SK-N-SH (cell line): ENCODE results near the gene ZNF526. TPM values are rescaled to one million over a fixed set of nuclear protein-coding genes. Genes with fewer than 3 reads are reported as not detected.

Source experiments
- CTCF ChIA-PET: fragments of 300-600, 350-600 bp; formaldehyde crosslinking; extraction: SDS; loops from one replicate; lab custom pipeline; 2021; lab: Yijun Ruan, JAX
- POLR2A ChIA-PET: fragments of 350-600 bp; sonication (Branson Sonifier 250); formaldehyde crosslinking; extraction: SDS; loops from one replicate; lab custom pipeline; 2020; ENCODE audit warnings: antibody characterized with exemption, inconsistent platforms; lab: Yijun Ruan, JAX
- DNase-seq: peaks from one replicate; pipeline ENCODE4 v3.0.0; 2012
- H2AFZ ChIP-seq: fragments of 200-600 bp; sonication (generic); 2 replicates; pipeline ENCODE4 v1.8.1; 2016; ENCODE audit warnings: antibody characterized with exemption, mild to moderate bottlenecking, low read depth
- H3F3A ChIP-seq: fragments of 200-600 bp; sonication (generic); replicated peaks from 2 replicates; pipeline ENCODE3; 2016; ENCODE audit warnings: antibody characterized with exemption, mild to moderate bottlenecking; ENCODE audit not compliant: insufficient read depth
- H3K27ac ChIP-seq, 2 experiments: fragments of 200-500 bp in 1 of 2; fragments of 200-600 bp in 1 of 2; sonication (Bioruptor generic) in 1 of 2; sonication (generic), shearing (Covaris generic) in 1 of 2; 2 replicates each; pipeline versions ENCODE4 v1.5.1 to v1.6.1; 2014 to 2016; ENCODE audit warnings: low read depth in 2 of 2, inconsistent platforms in 1 of 2, low read length in 1 of 2, mild to moderate bottlenecking in 1 of 2, mixed read lengths in 1 of 2
- H3K27me3 ChIP-seq: fragments of 200-600 bp; sonication (generic), shearing (Covaris generic); 2 replicates; pipeline ENCODE4 v1.6.1; 2016; ENCODE audit warnings: mixed run types; ENCODE audit not compliant: insufficient read depth
- H3K36me3 ChIP-seq, 2 experiments: fragments of 200-500 bp in 1 of 2; fragments of 200-600 bp in 1 of 2; sonication (Bioruptor generic) in 1 of 2; sonication (generic) in 1 of 2; replicated peaks in 1 of 2; 2 replicates each; pipeline versions ENCODE3 to v1.5.1; 2014 to 2016; ENCODE audit warnings: low read length in 1 of 2, mild to moderate bottlenecking in 1 of 2; ENCODE audit not compliant: insufficient read depth in 2 of 2, control insufficient read depth in 1 of 2
- H3K4me1 ChIP-seq, 2 experiments: fragments of 200-500 bp in 1 of 2; fragments of 200-600 bp in 1 of 2; sonication (Bioruptor generic) in 1 of 2; sonication (generic), shearing (Covaris generic) in 1 of 2; 2 replicates each; pipeline versions ENCODE4 v1.5.1 to v1.6.1; 2014 to 2016; ENCODE audit warnings: low read depth in 1 of 2, low read length in 1 of 2, mixed run types in 1 of 2; ENCODE audit not compliant: insufficient read depth in 2 of 2, control insufficient read depth in 1 of 2
- H3K4me2 ChIP-seq: fragments of 200-600 bp; sonication (generic), shearing (Covaris generic); 2 replicates; pipeline ENCODE4 v1.6.1; 2017; ENCODE audit warnings: mixed run types
- H3K4me3 ChIP-seq, 2 experiments: fragments of 200-500 bp in 1 of 2; fragments of 200-600 bp in 1 of 2; sonication (Bioruptor generic) in 1 of 2; sonication (generic), shearing (Covaris generic) in 1 of 2; 2 replicates each; pipeline versions ENCODE4 v1.5.1 to v1.8.1; 2014 to 2016; ENCODE audit warnings: low read depth in 2 of 2, inconsistent platforms in 1 of 2, low read length in 1 of 2, mild to moderate bottlenecking in 1 of 2, mixed read lengths in 1 of 2, moderate library complexity in 1 of 2
- H3K79me2 ChIP-seq: fragments of 200-600 bp; sonication (generic); 2 replicates; pipeline ENCODE4 v1.8.1; 2017; ENCODE audit warnings: mild to moderate bottlenecking; ENCODE audit not compliant: insufficient read depth
- H3K9ac ChIP-seq: fragments of 200-600 bp; sonication (generic); 2 replicates; pipeline ENCODE4 v1.6.1; 2017; ENCODE audit warnings: mixed run types
- H3K9me2 ChIP-seq: fragments of 200-600 bp; sonication (generic); 2 replicates; pipeline ENCODE4 v1.6.1; 2017; ENCODE audit warnings: mixed run types
- H3K9me3 ChIP-seq: fragments of 200-600 bp; sonication (generic); 2 replicates; pipeline ENCODE4 v1.6.1; 2017; ENCODE audit warnings: mixed run types, mild to moderate bottlenecking, moderate library complexity
- H4K20me1 ChIP-seq: fragments of 200-600 bp; sonication (generic); 2 replicates; pipeline ENCODE4 v1.6.1; 2017; ENCODE audit warnings: mild to moderate bottlenecking, mixed run types; ENCODE audit not compliant: insufficient read depth
- CTCF ChIP-seq: fragments of 200-600 bp; sonication (generic); IDR thresholded peaks from 2 replicates; pipeline ENCODE4 v1.6.1; 2017; ENCODE audit warnings: antibody characterized with exemption, mild to moderate bottlenecking, moderate library complexity
- ELF1 ChIP-seq: IDR thresholded peaks from 2 replicates; pipeline ENCODE4 v1.4.0; 2012
- EP300 ChIP-seq, 2 experiments: IDR thresholded peaks; 2 replicates each; pipeline versions ENCODE4 v1.4.0 to v1.6.1; 2012; ENCODE audit warnings: borderline replicate concordance in 1 of 2, low read depth in 1 of 2, low read length in 1 of 2
- FOSL2 ChIP-seq: IDR thresholded peaks from 2 replicates; pipeline ENCODE4 v1.4.0; 2012; ENCODE audit warnings: low read depth, mild to moderate bottlenecking, moderate library complexity, borderline replicate concordance
- FOXJ3 ChIP-seq: sonication (generic); formaldehyde crosslinking; IDR thresholded peaks from 2 replicates; pipeline ENCODE4 v1.5.1; 2020; ENCODE audit warnings: mild to moderate bottlenecking, missing genetic modification reagents
- FOXM1 ChIP-seq: IDR thresholded peaks from 2 replicates; pipeline ENCODE4 v1.4.0; 2012; ENCODE audit warnings: low read depth, mild to moderate bottlenecking
- GABPA ChIP-seq: IDR thresholded peaks from 2 replicates; pipeline ENCODE4 v1.4.0; 2012; ENCODE audit warnings: low read depth, mild to moderate bottlenecking
- GATA2 ChIP-seq: sonication (generic); formaldehyde crosslinking; IDR thresholded peaks from 2 replicates; pipeline ENCODE4 v1.5.0; 2020; ENCODE audit warnings: mild to moderate bottlenecking, missing genetic modification reagents
- JUND ChIP-seq: IDR thresholded peaks from 2 replicates; pipeline ENCODE4 v1.4.0; 2012
- MEF2A ChIP-seq: IDR thresholded peaks from 2 replicates; pipeline ENCODE4 v1.4.0; 2012; ENCODE audit warnings: low read depth, borderline replicate concordance
- NFIC ChIP-seq: IDR thresholded peaks from 2 replicates; pipeline ENCODE4 v1.4.0; 2012; ENCODE audit warnings: borderline replicate concordance
- NRF1 ChIP-seq: IDR thresholded peaks from 2 replicates; pipeline ENCODE4 v1.6.1; 2012; ENCODE audit warnings: low read depth, mild to moderate bottlenecking, low read length
- PBX3 ChIP-seq: IDR thresholded peaks from 2 replicates; pipeline ENCODE4; 2012
- POLR2AphosphoS5 ChIP-seq: IDR thresholded peaks from 2 replicates; pipeline ENCODE4 v1.6.1; 2012; ENCODE audit warnings: low read depth, low read length
- RCOR1 ChIP-seq: fragments of 150-350 bp; IDR thresholded peaks from 2 replicates; pipeline ENCODE4 v1.6.1; 2017; ENCODE audit warnings: antibody characterized with exemption, low read length
- SIN3A ChIP-seq: IDR thresholded peaks from 2 replicates; pipeline ENCODE4 v1.6.1; 2012; ENCODE audit warnings: low read depth, mild to moderate bottlenecking, low read length, moderate library complexity, borderline replicate concordance
- SMC3 ChIP-seq: IDR thresholded peaks from 2 replicates; pipeline ENCODE4 v1.6.1; 2012; ENCODE audit warnings: low read depth, low read length, improper control_type of control experiment
- TEAD4 ChIP-seq: IDR thresholded peaks from 2 replicates; pipeline ENCODE4 v1.4.0; 2012; ENCODE audit warnings: mild to moderate bottlenecking, borderline replicate concordance; ENCODE audit not compliant: insufficient read depth
- YY1 ChIP-seq: IDR thresholded peaks from 2 replicates; pipeline ENCODE4 v1.4.0; 2012; ENCODE audit warnings: low read depth, mild to moderate bottlenecking
- WGBS: methylation state at CpG from one replicate; pipeline ENCODE4 v1.1.6; 2017; ENCODE audit warnings: low lambda C conversion rate; 5-methylcytosine and 5-hydroxymethylcytosine counted together
- polyA plus RNA-seq, 3 experiments: library from polyadenylated mRNA; depleted of rRNA; stranded (reverse); fragments of >200 nt; gene quantifications; 2 replicates each; pipeline ENCODE4 v1.2.3, GENCODE V29; 2012
- TF ChIP-seq, protein P1 (sequence below): IDR thresholded peaks from 2 replicates; pipeline ENCODE4 v1.4.0; 2012; ENCODE audit warnings: low read depth, borderline replicate concordance

Gene ZNF526
- polyA plus RNA-seq, 1 of the 3 experiments (the other 2 are of a cell fraction), result 3.5 TPM

DNA sequence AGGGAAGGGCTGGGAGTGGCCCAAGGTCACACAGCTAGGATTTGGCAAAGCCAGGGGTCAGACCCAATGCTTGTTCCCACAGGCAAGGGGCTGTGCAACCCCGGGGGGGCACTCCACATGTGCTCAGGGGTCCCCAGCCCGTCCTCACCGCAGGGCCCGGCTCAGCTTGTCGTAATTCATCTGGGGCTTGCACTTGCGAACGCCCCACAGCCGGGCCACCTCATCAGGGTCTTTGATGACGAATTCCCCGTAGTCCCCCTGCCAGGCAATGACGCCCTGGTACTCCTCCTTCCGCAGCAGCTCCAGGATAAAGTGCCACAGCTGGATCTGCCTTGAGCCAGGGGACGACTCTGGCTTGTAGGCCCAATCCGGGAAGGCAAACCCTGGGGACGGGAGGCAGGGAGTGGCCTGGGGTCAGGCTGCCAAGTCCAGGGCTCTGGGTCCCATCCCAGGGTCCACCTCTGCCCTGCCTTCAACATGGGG lies 30.1 kb downstream of the ZNF526 start:
- POLR2A ChIA-PET, result no interaction called here
- Histone ChIP-seq H3K4me2 (peak overlapping the region; percentile 98), H3K4me3 (no peak overlapping the region; a peak in 1 of 4 replicates), H3F3A (peaks cover 42% of the 10 kb centered on the region), H3K79me2 (peaks cover 72% of the 10 kb centered on the region), H3K9ac (peak overlapping the region; percentile 57; the same call in 1 of the 2 replicates), H3K36me3 (peaks cover 10 to 23% of the 10 kb centered on the region in 2 experiments), H3K27ac (peak overlapping the region; percentile 78 to 83), H3K9me3 (no peaks in the 10 kb centered on the region), H4K20me1 (peaks cover 69% of the 10 kb centered on the region), H3K9me2 (no peaks in the 10 kb centered on the region), H2AFZ (no peak overlapping the region), H3K4me1 (peaks cover 30 to 42% of the 10 kb centered on the region in 2 experiments), H3K27me3 (no peaks in the 10 kb centered on the region)
- no peak for DNase-seq
- CTCF ChIA-PET, result interaction anchor here (1.4 to 14.8 kb wide), 2 partner anchors 30 to 45 kb away, joined by 3 to 205 read pairs; no protein-coding TSS in a partner anchor
- TF ChIP-seq GABPA, result no peak
- TF ChIP-seq JUND, result no peak
- TF ChIP-seq ELF1, result no peak
- TF ChIP-seq PBX3, result no peak
- TF ChIP-seq CTCF, result no peak
- TF ChIP-seq POLR2AphosphoS5, result no peak
- no peak for TF ChIP-seq TEAD4
- no peak for TF ChIP-seq FOXM1
- TF ChIP-seq, protein P1, sequence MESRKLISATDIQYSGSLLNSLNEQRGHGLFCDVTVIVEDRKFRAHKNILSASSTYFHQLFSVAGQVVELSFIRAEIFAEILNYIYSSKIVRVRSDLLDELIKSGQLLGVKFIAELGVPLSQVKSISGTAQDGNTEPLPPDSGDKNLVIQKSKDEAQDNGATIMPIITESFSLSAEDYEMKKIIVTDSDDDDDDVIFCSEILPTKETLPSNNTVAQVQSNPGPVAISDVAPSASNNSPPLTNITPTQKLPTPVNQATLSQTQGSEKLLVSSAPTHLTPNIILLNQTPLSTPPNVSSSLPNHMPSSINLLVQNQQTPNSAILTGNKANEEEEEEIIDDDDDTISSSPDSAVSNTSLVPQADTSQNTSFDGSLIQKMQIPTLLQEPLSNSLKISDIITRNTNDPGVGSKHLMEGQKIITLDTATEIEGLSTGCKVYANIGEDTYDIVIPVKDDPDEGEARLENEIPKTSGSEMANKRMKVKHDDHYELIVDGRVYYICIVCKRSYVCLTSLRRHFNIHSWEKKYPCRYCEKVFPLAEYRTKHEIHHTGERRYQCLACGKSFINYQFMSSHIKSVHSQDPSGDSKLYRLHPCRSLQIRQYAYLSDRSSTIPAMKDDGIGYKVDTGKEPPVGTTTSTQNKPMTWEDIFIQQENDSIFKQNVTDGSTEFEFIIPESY, result no peak
- TF ChIP-seq NRF1, result no peak
- no peak for TF ChIP-seq SIN3A
- no peak for TF ChIP-seq FOSL2
- no peak for TF ChIP-seq EP300 (IDR thresholded peaks at IDR 0.05; ENCODE audit: borderline replicate concordance in 1 of 2, low read depth in 1 of 2, low read length in 1 of 2)
- no peak for TF ChIP-seq NFIC
- TF ChIP-seq GATA2 (CRISPR knock-in tag), result no peak
- no peak for TF ChIP-seq MEF2A
- TF ChIP-seq YY1, result no peak
- no peak for TF ChIP-seq SMC3
- no peak for TF ChIP-seq RCOR1
- TF ChIP-seq FOXJ3 (CRISPR knock-in tag), result no peak
- WGBS, result 89% methylated on average over 14 of the region's 15 CpGs
